NCI-H1105 (cell line): ENCODE measurements around the gene CLIP3.
"Not testable (repeated sequence)": the region's sequence is repeated elsewhere in the genome, so short reads cannot be mapped to it uniquely, and the experiment has no call there.

ENCODE experiments used
- DNase-seq: peaks from one replicate; lab custom pipeline; 2025; lab: John Stamatoyannopoulos, UW

The CLIP3 gene

GRCh38 chr19:36046443-36047050 lies 13.9 kb upstream of the CLIP3 start:
- DNase-seq: no peak

DNA sequence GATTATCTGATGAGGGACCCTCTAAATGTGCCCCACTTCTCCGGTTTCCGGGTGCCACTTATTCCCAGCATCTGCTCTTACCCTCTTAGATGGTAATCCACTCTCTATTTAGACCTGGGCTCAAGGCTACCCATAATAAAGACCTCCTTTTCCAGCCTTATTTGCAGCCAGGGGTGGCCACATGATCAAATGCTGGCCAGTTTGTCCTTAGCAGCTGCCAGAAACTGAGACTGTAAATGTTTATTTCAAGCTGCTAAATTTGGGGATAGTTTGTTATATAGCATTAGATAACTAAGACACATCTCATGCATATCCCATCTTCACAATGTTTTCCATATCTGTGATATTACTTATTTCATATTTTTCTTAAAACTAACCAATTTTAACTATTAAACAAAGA lies 11.3 kb upstream of the CLIP3 start:
- no peak for DNase-seq

DNA sequence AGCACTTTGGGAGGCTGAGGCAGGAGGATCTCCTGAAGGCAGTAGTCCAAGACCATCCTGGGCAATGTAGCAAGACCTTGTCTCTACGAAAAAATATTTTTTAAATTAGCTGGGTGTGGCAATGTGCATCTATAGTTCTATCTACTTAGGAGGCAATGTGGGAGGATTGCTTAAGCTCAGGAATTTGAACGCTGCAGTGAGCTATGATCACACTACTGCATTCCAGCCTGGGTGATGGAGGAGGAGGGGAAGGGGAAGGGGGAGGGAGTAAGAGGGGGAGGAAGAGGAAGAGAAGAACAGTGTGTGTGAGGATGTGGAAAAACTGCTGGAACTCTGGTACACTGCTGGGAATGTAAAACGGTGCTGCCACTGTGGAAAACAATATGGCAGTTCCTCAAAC lies 9.2 kb upstream of the CLIP3 start:
- DNase-seq: no peak

DNA sequence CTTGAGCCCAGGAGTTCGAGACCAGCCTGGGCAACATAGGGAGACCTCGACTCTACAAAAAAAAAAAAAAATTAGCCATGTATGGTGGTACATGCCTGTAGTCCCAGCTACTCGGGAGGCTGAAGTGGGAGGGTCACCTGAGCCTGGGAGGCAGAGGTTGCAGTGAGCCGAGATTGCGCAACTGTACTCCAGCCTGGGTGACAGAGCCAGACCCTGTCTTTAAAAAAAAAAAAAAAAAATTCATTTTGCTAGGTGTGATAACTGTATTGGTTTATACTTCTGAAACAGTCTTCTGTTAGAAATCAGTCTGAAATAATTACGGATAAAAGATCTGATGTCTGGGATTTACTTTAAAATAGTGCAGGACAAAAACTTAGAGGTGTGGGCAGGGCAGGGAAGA lies 8.4 kb upstream of the CLIP3 start:
- DNase-seq: not testable (repeated sequence)

DNA sequence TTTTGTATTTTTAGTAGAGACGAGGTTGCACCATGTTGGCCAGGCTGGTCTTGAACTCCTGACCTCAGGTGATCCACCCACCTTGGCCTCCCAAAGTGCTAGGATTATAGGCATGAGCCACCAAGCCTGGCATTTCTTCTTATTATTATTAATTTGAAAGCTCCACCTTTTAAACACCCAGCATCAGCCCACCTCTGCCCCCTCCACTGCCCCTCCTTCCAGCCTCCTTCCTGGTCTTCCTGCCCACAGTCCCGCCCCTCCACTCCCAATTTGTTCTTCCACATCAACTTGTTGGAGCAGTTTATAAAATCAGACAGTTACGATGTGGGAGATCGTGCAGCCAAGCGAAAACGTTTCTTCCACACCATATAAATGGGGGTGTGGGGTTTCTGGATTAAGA lies 7.8 kb upstream of the CLIP3 start:
- no peak for DNase-seq

GRCh38 chr19:36031308-36031707 lies 1.4 kb downstream of the CLIP3 start:
- no peak for DNase-seq

- no peak for DNase-seq
Observed at GRCh38 chr19:36030264-36031148, 2.2 kb downstream of the CLIP3 start.

GRCh38 chr19:36028313-36029041 lies 4.2 kb downstream of the CLIP3 start:
- no peak for DNase-seq

- no peak for DNase-seq
Observed at GRCh38 chr19:36027696-36028095, 5.0 kb downstream of the CLIP3 start.

DNA sequence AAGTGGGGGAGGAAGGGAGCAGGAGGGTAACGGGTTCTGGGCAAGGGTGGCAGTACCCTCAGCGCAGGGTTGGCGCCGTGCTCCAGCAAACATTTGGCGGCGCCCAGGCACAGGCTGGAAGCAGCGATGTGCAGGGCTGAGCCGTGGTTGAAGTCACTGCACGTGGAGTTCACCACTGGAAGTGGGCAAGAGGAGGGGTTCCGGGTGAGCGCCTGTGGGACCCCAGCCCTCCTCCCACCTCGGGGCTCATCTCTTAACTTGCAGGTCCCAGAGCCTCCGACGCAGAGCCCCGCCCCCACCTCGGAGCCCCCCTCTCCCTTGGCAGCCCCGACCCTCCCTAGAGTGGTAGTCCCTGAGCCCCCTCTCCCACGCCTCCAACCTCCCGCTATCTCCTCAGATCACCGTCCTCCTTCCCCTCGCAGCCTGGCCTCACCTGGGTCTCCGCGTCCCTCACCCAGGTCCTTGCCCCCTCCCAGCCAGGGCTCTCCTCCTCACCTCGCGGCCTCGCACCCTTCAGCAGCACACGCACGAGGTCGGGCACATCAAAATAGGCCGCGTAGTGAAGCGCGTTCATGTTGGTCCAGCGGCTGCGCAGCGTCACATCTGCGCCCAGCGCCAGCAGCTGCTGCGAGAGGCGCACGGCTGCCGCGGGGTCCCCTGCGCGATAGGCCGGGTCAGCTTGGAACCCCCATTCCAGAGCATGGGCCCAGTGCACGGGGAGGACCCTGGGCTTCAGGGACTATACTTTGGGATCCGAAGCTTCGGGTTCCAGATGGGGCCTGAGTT lies 6.4 kb downstream of the CLIP3 start:
- no peak for DNase-seq

- no peak for DNase-seq
Observed at GRCh38 chr19:36025541-36025940, 7.1 kb downstream of the CLIP3 start.

DNA sequence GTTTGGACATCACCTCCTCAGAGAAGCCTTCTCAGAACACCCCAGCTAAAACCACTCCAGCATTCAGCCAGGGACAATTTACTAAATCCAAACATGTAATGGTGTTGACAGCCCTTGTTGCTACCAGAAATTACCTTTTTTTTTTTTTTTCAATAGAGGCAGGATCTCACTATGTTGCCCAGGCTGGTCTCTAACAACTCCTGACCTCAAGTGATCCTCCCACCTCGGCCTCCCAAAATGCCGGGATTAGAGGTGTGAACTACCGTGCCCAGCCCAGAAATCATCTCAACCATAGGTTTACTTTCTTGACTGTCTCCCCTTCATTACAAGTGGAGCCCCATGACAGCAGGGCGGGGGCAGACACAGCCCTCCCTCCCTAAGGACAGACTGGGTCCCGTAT lies 9.2 kb downstream of the CLIP3 start:
- DNase-seq: no peak

DNA sequence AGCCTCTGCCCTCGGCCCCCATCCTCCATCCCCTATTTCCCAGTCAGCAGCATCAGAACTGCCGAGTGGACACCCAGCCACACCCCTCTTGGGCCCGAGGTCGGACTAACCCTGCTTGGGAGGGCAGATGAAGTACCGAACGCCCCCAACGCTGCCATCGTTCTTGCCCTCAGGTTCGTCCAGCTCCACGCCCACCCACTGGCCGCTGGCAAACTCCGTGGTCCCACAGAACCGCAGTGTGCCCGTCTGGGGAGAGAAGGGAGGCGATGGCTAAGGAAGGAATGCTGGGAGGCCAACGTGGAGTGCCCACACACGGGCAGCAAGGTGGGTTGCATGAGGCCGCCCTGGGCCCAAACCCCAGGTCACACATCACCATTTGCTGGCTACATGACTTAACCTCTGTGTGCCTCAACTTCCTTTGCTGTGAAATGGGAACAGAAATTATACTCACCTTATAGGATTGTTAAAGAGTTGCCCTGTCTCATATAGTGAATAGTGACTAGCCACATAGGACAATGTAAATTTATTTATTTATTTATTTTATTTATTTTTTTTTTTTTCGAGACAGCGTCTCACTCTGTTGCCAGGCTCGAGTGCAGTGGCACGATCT lies 13.5 kb downstream of the CLIP3 start:
- no peak for DNase-seq

DNA sequence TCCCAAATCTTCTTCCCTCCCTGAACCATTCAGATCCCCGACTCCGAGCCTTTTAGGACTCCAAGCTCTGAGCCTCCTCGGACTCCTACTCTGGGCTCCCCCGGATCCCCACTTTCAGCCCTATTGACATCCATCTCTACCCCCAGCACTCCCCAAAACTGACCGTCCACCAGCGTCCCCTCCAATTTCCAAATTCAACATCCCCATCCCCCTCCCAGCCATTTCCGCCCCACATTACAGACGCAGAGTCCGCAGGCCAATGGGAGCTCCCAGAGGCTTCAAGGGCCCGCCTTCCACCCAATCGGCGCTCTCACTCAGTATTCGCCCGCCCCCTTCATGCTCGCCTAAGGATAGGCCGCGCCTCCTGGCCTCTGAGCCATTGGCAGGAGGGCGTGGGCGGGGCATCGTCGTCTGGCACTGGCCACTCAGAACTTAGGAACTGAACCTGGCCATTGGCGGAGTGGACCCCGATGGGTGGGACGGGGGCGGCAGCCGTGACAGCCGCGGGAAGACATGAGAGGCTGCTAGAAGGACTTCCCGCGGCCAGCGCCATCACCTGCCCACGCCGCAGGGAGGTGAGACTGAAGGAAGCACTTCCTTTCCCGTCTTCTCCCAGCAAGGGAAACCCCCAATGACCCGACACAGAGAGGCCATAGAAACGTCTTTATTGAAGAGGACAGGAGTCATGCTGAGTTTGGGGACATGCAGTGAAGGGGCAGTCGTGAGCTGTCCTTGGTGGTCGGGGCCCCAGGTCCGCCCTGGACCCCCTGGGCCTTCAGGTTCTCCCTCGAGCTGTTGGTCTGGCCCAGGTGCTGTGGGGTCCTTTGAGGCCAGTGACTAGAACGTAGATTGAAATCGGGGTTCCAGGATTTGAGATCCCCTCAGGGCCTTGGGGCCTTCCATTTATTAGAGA lies 18.4 kb downstream of the CLIP3 start, which contains the start of gene ALKBH6:
Gene ALKBH6, minus strand, starts transcription at position 202 of the 913 bp plus-strand sequence. CDS start 816 bp downstream, outside the sequence.
- peak; percentile 100 for DNase-seq

GRCh38 chr19:36013280-36014011 lies 19.2 kb downstream of the CLIP3 start:
- DNase-seq: no peak

GRCh38 chr19:36010402-36010801 lies 22.3 kb downstream of the CLIP3 start:
- no peak for DNase-seq

GRCh38 chr19:36009633-36010379 lies 22.9 kb downstream of the CLIP3 start:
- no peak for DNase-seq

DNA sequence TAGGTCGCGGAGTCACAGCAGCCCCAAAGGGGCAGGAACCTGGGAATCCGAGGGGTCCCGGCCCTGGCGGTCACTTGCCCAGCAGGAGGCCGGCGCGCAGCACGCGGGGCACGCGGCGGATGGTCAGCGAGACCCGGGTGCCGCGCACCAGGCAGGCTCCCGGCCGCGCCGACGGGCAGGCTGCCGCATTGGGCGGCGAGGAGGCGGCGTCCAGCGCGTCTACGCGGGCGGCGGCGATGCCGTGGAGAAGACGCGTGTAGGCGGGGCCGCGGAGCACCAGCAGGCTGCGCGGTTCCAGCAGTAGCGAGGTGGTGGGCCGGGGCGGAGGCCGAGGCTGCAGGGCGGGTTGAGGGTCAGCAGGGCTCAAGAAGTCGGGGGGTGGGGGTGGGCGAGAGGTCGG lies 23.5 kb downstream of the CLIP3 start:
- DNase-seq: peak; percentile 41
